Naive thymus-derived CD4-positive, alpha-beta T cell (primary cell): Measurements from ENCODE around the gene TBXA2R. TPM values are rescaled to one million over a fixed set of nuclear protein-coding genes. Genes with fewer than 3 reads are reported as not detected.
A peak's percentile ranks its signal among the peaks of the same experiment; 100 is the strongest.

Experiments
- ATAC-seq: fragments of 150-1000 bp; cut with Tn5 transposase; 2 replicates; pipeline ENCODE4 v1.10.0; 2021; ENCODE audit warnings: mild to moderate bottlenecking, moderate library complexity
- CTCF ChIA-PET: fragments of 350-600 bp; sonication (Branson Sonifier 250); formaldehyde crosslinking; loops from one replicate; lab custom pipeline; 2021; ENCODE audit warnings: antibody characterized with exemption; lab: Charles Lee
- POLR2A ChIA-PET: fragments of 350-600 bp; sonication (Branson Sonifier 250); formaldehyde crosslinking; loops from one replicate; lab custom pipeline; 2021; ENCODE audit warnings: antibody characterized with exemption, inconsistent platforms; lab: Charles Lee
- DNase-seq, 9 donors: peaks; one replicate each; pipeline versions ENCODE4 v3.0.0 to v3.0.0-alpha.2; 2020 to 2022; ENCODE audit warnings: mixed read lengths in 1 of 9
- H3K27ac ChIP-seq: one replicate; pipeline ENCODE4 v1.7.0; 2013; ENCODE audit warnings: mild to moderate bottlenecking, low read depth, low read length, moderate library complexity
- H3K27me3 ChIP-seq, 2 donors: one replicate each; pipeline ENCODE4 v1.7.0; 2013; ENCODE audit warnings: low read length in 2 of 2, mild to moderate bottlenecking in 2 of 2, moderate library complexity in 2 of 2; ENCODE audit not compliant: control insufficient read depth in 2 of 2, insufficient read depth in 2 of 2
- H3K36me3 ChIP-seq, 3 experiments: 1 replicate in 2 of 3; 2 replicates in 1 of 3; pipeline ENCODE4 v1.7.0; 2013; ENCODE audit warnings: low read length in 3 of 3, mild to moderate bottlenecking in 3 of 3, moderate library complexity in 1 of 3; ENCODE audit not compliant: insufficient read depth in 3 of 3, control insufficient read depth in 2 of 3
- H3K4me1 ChIP-seq, 2 donors: one replicate each; pipeline ENCODE4 v1.7.0; 2013; ENCODE audit warnings: low read length in 2 of 2, mild to moderate bottlenecking in 2 of 2, moderate library complexity in 1 of 2; ENCODE audit not compliant: control insufficient read depth in 2 of 2, insufficient read depth in 2 of 2
- H3K4me3 ChIP-seq: 2 replicates; pipeline ENCODE4 v1.7.0; 2013; ENCODE audit warnings: mild to moderate bottlenecking, low read length
- H3K9me3 ChIP-seq, 3 experiments: 1 replicate in 2 of 3; 2 replicates in 1 of 3; pipeline ENCODE4 v1.7.0; 2013; ENCODE audit warnings: low read length in 3 of 3; ENCODE audit not compliant: control insufficient read depth in 2 of 3
- H3K27ac Mint-ChIP-seq, 9 donors: one replicate each; pipeline ENCODE4 v1.8.0; 2020 to 2022; ENCODE audit warnings: mixed read lengths in 9 of 9, mild to moderate bottlenecking in 8 of 9, moderate library complexity in 5 of 9, inconsistent platforms in 2 of 9
- H3K27me3 Mint-ChIP-seq, 5 donors: one replicate each; pipeline ENCODE4 v1.8.0; 2021 to 2022; ENCODE audit warnings: mixed read lengths in 5 of 5, mild to moderate bottlenecking in 1 of 5
- H3K36me3 Mint-ChIP-seq, 5 donors: one replicate each; pipeline ENCODE4 v1.8.0; 2020 to 2022; ENCODE audit warnings: mixed read lengths in 5 of 5, mild to moderate bottlenecking in 3 of 5, inconsistent platforms in 1 of 5
- H3K4me1 Mint-ChIP-seq, 7 donors: one replicate each; pipeline ENCODE4 v1.8.0; 2020 to 2022; ENCODE audit warnings: mixed read lengths in 7 of 7, mild to moderate bottlenecking in 3 of 7, inconsistent platforms in 1 of 7
- H3K4me3 Mint-ChIP-seq, 10 donors: one replicate each; pipeline ENCODE4 v1.8.0; 2020 to 2022; ENCODE audit warnings: mild to moderate bottlenecking in 10 of 10, mixed read lengths in 10 of 10, moderate library complexity in 6 of 10, inconsistent platforms in 2 of 10
- H3K9me3 Mint-ChIP-seq, 11 donors: one replicate each; pipeline ENCODE4 v1.8.0; 2020 to 2022; ENCODE audit warnings: mixed read lengths in 11 of 11, mild to moderate bottlenecking in 4 of 11, inconsistent platforms in 1 of 11, moderate library complexity in 1 of 11
- intact Hi-C, 2 donors: fragments of 100-400 bp; cut with micrococcal nuclease; formaldehyde crosslinking; loops; one replicate each; pipeline ENCODE4 v1.15.1; 2023
- polyA plus RNA-seq, 2 donors: library from polyadenylated mRNA; unstranded; fragments of 300-500 nt; fragmentation: Illumina TruSeq; gene quantifications; one replicate each; pipeline ENCODE4 v1.2.3, GENCODE V29; 2021
- total RNA-seq, 6 experiments: library from RNA in 5 of 6; stranded (reverse) in 5 of 6; gene quantifications; 1 replicate in 5 of 6; 2 replicates in 1 of 6; pipeline ENCODE4 v1.2.3 and lab custom pipeline; 2021 to 2026

Gene TBXA2R
- total and polyA plus RNA-seq, 7 experiments from 2014 or later = 0.73 to 9.0 (median 5.1) TPM

DNA sequence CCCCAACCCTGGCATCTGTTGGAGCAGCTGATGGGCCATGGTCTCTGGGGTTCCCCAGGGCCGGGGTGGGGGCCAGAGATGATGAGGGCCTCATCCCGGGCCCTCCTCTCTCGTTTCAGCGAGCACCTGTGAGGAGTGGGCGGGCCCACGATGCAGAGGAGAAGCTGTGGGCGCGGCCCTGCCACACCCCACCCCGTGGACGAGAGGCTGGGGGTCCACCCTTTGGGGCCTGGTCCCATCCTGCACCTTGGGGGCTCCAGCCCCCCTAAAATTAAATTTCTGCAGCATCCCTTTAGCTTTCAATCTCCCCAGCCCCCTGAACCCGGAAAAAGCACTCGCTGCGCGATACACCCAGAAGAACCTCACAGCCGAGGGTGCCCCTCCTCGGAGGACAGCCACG lies 28.3 kb downstream of the TBXA2R start:
- DNase-seq (no peak), ATAC-seq (no peak)
- Histone ChIP-seq H3K27ac (no peak overlapping the region), H3K36me3 (peaks cover 0 to 11% (median 4%) of the 10 kb centered on the region in 3 experiments), H3K4me3 (no peak overlapping the region), H3K9me3 (no peaks in the 10 kb centered on the region), H3K27me3 (no peaks in the 10 kb centered on the region), H3K4me1 (peaks cover 5 to 6% of the 10 kb centered on the region in 2 donors)
- CTCF ChIA-PET = interaction anchor here (0.9 to 1.0 kb wide), 2 partner anchors 22 to 34 kb away, joined by 3 read pairs; no protein-coding TSS in a partner anchor
- peaks cover 0 to 8% (median 6%) of the 10 kb centered on the region in 5 donors for H3K36me3 Mint-ChIP-seq
- POLR2A ChIA-PET = no interaction called here
- intact Hi-C loops = no loop called here
- no peak overlapping the region for H3K27ac Mint-ChIP-seq
- H3K4me1 Mint-ChIP-seq = peaks cover 0 to 12% (median 5%) of the 10 kb centered on the region in 7 donors
- peaks cover 0 to 2% (median 0%) of the 10 kb centered on the region in 5 donors for H3K27me3 Mint-ChIP-seq
- H3K9me3 Mint-ChIP-seq = no peaks in the 10 kb centered on the region
- H3K4me3 Mint-ChIP-seq = no peak overlapping the region

DNA sequence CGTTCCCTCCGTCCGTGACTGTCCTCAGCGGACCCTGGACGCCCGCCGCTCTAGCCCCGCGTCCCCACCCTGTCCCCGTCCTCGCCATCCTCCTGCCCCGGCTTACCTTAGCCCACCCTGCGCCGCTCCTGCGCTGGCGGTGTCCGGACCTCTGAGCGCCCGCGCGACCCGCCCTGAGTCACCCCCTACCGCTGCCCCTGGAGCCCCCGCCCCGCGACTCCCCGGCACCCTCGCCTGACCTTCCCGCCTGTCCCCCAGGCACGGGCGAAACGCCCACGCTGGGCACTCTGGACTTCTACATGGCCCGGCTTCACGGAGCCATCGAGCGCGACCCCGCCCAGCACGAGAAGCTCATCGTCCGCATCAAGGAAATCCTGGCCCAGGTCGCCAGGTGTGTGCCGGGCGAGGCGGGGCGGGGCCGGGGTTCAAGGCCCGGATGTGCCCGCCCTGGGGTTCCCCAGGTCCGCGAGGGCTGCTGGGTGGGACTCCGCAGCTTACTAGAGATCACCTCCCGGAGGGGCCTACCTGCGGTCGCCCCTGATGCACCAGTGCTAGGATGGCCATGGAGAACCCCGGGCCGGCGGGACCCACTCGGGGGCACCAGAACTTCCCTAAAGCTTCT lies 28.8 kb downstream of the TBXA2R start:
- Histone ChIP-seq H3K4me3 (no peak overlapping the region), H3K27ac (no peak overlapping the region), H3K9me3 (no peaks in the 10 kb centered on the region), H3K27me3 (no peaks in the 10 kb centered on the region), H3K4me1 (peaks cover 5 to 8% of the 10 kb centered on the region in 2 donors), H3K36me3 (peaks cover 0 to 15% (median 4%) of the 10 kb centered on the region in 3 experiments)
- ATAC-seq (no peak), DNase-seq (no peak)
- Mint-ChIP-seq H3K27ac (no peak overlapping the region), H3K4me1 (peaks cover 0 to 12% (median 5%) of the 10 kb centered on the region in 7 donors), H3K36me3 (peaks cover 0 to 8% (median 6%) of the 10 kb centered on the region in 5 donors), H3K27me3 (no peaks in the 10 kb centered on the region), H3K9me3 (no peaks in the 10 kb centered on the region), H3K4me3 (no peak overlapping the region)
- ChIA-PET POLR2A (no interaction called here), CTCF (interaction anchor here (0.9 to 1.0 kb wide), 2 partner anchors 21 to 33 kb away, joined by 3 read pairs; no protein-coding TSS in a partner anchor)
- intact Hi-C loops = no loop called here

DNA sequence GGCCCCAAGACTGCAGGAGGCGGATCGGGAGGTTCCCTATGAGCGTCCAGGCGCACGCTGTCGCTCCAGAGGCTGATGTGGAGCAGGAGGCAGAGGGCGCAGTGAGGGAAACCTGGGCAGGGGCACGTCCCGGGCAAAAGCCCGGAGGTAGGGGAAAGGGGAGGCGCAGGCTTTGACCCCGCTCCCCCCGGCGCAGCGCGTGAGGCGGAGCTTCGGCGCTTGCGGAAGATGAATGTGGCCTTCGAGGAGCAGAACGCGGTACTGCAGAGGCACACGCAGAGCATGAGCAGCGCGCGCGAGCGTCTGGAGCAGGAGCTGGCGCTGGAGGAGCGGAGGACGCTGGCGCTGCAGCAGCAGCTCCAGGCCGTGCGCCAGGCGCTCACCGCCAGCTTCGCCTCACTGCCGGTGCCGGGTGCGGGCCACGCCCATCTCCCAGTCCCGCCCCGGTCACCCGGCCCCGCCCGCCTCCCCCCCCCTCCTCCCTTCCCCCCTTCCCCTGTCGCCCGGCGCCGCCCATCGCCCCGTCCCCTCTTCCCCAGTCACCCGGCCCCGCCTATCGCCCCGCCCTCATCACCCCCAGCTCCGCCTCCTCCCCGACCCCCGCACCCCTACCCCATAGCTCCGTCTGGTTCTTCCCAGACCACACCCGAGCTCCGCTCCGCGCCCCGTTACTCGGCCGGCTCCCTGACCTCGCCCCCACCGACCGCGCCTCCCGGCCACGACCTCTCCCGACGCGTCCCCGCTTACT lies 29.8 kb downstream of the TBXA2R start:
- Histone ChIP-seq H3K4me3 (no peak overlapping the region), H3K27ac (no peak overlapping the region), H3K36me3 (peaks cover 0 to 15% (median 4%) of the 10 kb centered on the region in 3 experiments), H3K4me1 (peaks cover 11 to 12% of the 10 kb centered on the region in 2 donors), H3K9me3 (no peaks in the 10 kb centered on the region), H3K27me3 (no peaks in the 10 kb centered on the region)
- Mint-ChIP-seq H3K36me3 (peaks cover 0 to 8% (median 6%) of the 10 kb centered on the region in 5 donors), H3K9me3 (no peaks in the 10 kb centered on the region), H3K4me1 (peaks cover 5 to 20% (median 11%) of the 10 kb centered on the region in 7 donors), H3K27me3 (no peaks in the 10 kb centered on the region), H3K4me3 (peak overlapping the region in 1 of 10 donors; percentile 2), H3K27ac (peak overlapping the region in 1 of 9 donors; percentile 52)
- ChIA-PET CTCF (no interaction called here), POLR2A (no interaction called here)
- DNase-seq (no peak), ATAC-seq (no peak)
- intact Hi-C loops = no loop called here

DNA sequence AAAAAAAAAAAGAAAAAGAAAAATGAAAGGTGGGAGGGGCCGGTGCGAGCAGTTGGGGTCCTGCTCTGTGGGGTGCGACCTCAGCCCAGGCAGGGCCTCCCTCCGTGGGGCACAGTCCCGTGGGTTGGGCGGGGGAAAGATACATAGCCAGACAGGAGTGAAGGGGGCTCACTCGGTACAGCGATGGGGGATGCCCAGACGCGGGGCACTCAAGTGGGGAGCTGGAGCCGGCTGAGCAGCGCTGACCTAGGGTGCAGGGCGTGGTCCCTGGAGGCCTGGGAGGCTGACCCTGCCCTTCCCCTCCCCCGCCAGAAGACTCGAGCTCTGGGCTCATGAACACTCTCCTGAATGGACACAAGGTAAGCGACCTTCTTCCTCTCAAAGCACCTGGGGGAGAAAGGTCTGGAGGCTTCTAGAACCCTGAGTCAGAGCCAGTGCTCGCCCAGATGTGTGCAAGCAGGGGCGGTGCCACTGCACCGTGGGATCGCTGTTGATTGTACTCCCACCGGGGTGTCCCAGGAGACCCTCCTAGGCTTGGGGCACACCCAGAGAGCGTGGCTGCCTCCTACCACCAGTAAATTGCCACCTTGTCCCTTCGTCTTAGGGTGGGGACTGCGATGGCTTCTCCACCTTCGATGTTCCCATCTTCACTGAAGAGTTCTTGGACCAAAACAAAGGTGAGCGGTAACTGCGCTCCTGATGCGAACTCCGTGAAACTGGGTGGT lies 30.6 kb downstream of the TBXA2R start:
- no peaks in the 10 kb centered on the region for H3K9me3 ChIP-seq
- POLR2A ChIA-PET = interaction anchor here (0.6 to 1.0 kb wide), 2 partner anchors 9 to 331 kb away, joined by 3 to 4 read pairs; no protein-coding TSS in a partner anchor
- H3K27ac Mint-ChIP-seq = peak overlapping the region in 1 of 9 donors; percentile 52
- H3K9me3 Mint-ChIP-seq = no peaks in the 10 kb centered on the region
- peaks cover 12 to 13% of the 10 kb centered on the region in 2 donors for H3K4me1 ChIP-seq
- H3K27me3 Mint-ChIP-seq = no peaks in the 10 kb centered on the region
- intact Hi-C loops = no loop called here
- no peak for DNase-seq
- H3K4me3 ChIP-seq = no peak overlapping the region
- peaks cover 11 to 26% (median 14%) of the 10 kb centered on the region in 7 donors for H3K4me1 Mint-ChIP-seq
- CTCF ChIA-PET = interaction anchor here (0.9 kb wide), 1 partner anchor 14 kb away, joined by 4 read pairs; no protein-coding TSS in a partner anchor
- peak overlapping the region in 2 of 10 donors; percentile 2 to 51 for H3K4me3 Mint-ChIP-seq
- ATAC-seq = no peak
- no peak overlapping the region for H3K27ac ChIP-seq
- H3K36me3 ChIP-seq = peaks cover 0 to 15% (median 4%) of the 10 kb centered on the region in 3 experiments
- H3K36me3 Mint-ChIP-seq = peaks cover 0 to 8% (median 6%) of the 10 kb centered on the region in 5 donors
- no peaks in the 10 kb centered on the region for H3K27me3 ChIP-seq

DNA sequence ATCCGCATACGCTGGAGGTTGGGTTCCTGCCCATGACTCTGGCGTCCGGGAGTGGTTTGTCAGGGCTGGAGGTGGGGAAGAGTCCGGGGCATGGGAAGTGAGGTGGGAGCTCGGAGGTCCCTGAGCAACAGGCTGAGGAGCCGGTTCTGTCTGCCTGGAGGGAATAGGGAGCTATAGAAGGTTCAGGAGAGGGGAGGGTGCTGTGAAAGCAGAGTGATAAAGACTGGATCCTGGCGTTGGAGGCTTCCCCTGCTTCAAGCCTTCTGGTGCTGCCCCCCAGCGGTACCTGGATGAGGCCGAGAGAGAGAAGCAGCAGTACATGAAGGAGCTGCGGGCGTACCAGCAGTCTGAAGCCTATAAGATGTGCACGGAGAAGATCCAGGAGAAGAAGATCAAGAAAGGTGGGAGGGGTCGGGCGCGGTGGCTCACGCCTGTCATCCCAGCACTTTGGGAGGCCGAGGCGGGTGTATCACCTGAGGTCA lies 31.4 kb downstream of the TBXA2R start:
- intact Hi-C loops = no loop called here
- DNase-seq = peak in 2 of 9 donors; percentile 24 to 32
- H3K4me3 Mint-ChIP-seq = peak overlapping the region in 8 of 10 donors; percentile 9 to 73 (median 38)

More for the DNA sequence above, 31.4 kb downstream of the TBXA2R start:
- Histone ChIP-seq H3K27ac (no peak overlapping the region), H3K9me3 (no peaks in the 10 kb centered on the region), H3K4me3 (no peak overlapping the region), H3K4me1 (peaks cover 12 to 13% of the 10 kb centered on the region in 2 donors), H3K36me3 (peaks cover 0 to 15% (median 4%) of the 10 kb centered on the region in 3 experiments), H3K27me3 (no peaks in the 10 kb centered on the region)
- CTCF ChIA-PET = interaction anchor here (0.6 to 0.9 kb wide), 2 partner anchors 13 to 14 kb away, joined by 3 to 4 read pairs; no protein-coding TSS in a partner anchor
- ATAC-seq = no peak
- Mint-ChIP-seq H3K27me3 (no peaks in the 10 kb centered on the region), H3K36me3 (peaks cover 0 to 8% (median 6%) of the 10 kb centered on the region in 5 donors), H3K4me1 (peaks cover 11 to 29% (median 14%) of the 10 kb centered on the region in 7 donors), H3K9me3 (no peaks in the 10 kb centered on the region), H3K27ac (peak overlapping the region in 2 of 9 donors; percentile 52 to 57)
- POLR2A ChIA-PET = interaction anchor here (0.6 to 1.0 kb wide), 3 partner anchors 9 to 332 kb away, joined by 3 to 4 read pairs (median 3); no protein-coding TSS in a partner anchor
